ELF-1 (cell line): ENCODE data around the gene ATP9B.
A peak's percentile ranks its signal among the peaks of the same experiment; 100 is the strongest.
"Not testable (repeated sequence)": the region's sequence is repeated elsewhere in the genome, so short reads cannot be mapped to it uniquely, and the experiment has no call there.

Experiments
- DNase-seq: peaks from one replicate; pipeline ENCODE4 v3.0.0-alpha.2; 2016; ENCODE audit warnings: low read depth, low spot score

The ATP9B gene

DNA sequence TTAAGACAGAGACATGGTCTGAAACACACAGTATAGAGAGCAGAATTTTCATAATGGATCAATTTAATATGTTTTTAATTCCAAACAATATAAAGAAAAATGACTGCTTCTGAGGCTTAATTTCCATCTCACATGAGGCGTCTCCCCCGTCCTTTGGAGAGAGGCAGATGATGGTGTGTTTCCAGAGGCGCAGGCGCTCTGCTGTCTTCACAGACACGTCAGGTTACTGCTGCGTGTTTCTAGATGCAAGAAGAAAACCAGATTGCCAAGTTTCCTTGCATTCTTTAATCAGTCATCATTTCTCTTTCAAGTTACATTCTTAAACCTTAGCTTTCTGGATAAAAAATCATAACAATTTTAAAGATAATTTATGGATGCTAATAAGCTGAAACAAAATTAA lies 160.2 kb downstream of the ATP9B start:
- no peak for DNase-seq

- DNase-seq, result no peak
Measured at GRCh38 chr18:79234438-79234837, 165.2 kb downstream of the ATP9B start.

DNA sequence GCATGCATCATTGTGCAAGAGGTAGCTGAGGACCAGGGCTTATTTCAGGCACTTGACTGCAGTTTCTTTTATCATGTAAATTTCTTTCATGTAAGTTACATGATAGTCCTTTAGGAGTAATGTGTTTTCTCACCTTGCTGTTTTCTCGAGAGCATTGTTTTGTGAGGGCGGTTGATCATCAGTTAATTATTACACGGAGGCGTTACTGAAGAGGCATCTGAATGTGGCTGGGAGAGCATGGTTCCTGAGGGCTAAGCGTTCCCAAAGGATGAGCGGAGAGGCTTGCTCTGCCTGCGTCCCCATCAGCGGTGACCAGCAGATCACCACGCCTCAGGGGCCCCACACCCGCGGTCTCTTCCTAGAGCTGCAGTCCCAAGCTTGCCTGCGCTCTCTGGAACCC lies 170.4 kb downstream of the ATP9B start:
- DNase-seq, result no peak

GRCh38 chr18:79241755-79242154 lies 172.6 kb downstream of the ATP9B start:
- no peak for DNase-seq

GRCh38 chr18:79242246-79242645 lies 173.1 kb downstream of the ATP9B start:
- DNase-seq, result no peak

GRCh38 chr18:79245517-79246001 lies 176.4 kb downstream of the ATP9B start:
- no peak for DNase-seq

DNA sequence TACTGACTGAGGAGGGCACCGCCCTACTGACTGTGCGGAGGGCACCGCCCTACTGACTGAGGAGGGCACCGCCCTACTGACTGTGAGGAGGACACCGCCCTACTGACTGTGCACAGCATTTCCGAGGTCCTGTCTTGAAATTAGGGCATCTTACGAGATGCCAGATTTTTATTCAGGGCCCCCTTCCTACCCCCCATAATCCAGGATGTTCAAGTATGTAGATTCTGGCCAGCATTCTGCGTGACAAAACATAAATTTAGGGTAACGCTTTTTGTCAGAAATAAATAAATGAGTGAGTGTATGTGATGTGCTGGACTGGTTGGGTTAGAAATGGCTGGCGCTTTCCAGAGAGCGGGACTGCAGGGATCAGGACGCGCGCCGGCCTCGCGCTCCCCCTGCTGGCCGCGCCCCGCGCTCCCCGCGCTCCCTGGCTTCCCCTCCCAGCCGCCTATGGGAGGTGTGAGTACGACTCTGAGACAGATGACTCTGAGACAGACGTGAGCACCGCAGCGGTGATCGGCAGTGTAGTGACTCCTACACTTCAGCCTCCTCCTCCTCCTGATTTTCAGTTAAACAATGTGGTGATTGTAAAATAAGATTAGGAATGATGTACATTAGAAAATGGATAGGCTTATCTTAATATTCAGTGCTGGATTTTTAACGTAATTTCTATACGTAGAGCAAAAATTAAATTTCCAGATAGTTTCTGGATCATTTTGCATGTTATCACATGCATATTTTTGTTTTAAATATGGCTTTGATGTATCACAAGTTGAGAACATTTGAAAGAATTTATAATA lies 177.3 kb downstream of the ATP9B start:
- peak; percentile 94 for DNase-seq

- no peak for DNase-seq
Measured at GRCh38 chr18:79248495-79249060, 179.4 kb downstream of the ATP9B start.

DNA sequence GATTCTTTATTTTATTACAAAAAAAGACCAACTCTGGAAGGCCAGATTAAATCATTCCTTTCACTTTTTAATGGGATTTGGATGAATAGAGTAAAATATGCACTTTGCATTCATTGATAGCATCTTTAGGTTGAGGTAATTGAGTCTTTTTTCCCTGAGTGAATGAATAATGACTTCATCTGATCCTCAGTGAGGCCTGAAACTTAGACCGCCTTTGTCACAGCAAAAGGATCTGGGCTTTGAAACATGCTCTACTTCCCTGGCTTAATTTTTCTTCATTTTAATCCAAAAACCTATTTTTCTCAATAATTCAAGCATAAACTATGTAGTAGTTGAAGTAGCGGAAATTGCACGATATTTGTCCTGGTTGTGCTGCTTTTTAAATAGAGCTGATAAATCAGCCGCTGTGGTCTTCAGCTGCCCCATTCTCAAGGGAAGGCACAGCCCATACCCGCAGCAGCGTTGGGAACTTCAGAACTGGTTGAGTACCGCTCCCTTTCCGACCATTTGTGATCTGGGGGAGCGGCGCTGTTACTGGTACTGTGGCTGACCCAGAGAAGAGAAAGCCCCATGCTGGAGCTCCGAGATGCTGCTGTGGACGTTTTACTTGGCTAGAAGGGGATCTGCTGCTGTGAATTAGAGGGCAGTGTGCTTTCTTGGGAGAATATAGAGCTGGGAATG lies 181.2 kb downstream of the ATP9B start:
- no peak for DNase-seq

GRCh38 chr18:79251021-79251420 lies 181.8 kb downstream of the ATP9B start:
- DNase-seq, result no peak

DNA sequence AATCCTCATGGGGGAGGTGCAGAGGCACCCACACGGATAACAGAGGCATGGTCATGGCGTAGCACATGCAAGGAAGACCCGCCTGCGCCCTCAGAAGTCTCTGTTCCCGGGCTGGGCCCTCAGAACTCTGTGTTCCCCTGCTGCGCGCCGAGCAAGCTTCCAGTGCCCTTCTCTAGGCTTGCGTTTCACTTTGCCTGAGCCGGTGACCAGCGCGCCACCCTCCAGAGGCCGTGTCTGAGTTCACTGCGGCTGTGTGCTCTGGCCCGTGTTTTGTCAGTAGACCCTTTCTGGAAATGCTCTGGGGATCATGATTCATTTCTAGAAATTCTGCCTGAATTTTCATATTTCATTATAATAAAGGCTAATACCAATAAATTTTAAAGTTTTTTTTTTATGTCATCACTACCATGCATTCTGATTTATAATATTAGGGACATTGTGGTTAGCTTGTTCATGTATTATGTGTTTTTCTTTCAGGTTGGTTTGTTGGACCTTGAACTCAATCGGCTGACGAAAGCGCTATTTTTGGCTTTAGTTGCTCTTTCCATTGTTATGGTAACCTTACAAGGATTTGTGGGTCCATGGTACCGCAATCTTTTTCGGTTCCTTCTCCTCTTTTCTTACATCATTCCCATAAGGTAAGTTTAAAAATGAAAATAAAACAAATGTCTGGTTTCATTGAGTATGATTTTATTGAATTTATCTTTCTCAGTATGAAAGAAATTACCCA lies 183.9 kb downstream of the ATP9B start:
- no peak for DNase-seq

DNA sequence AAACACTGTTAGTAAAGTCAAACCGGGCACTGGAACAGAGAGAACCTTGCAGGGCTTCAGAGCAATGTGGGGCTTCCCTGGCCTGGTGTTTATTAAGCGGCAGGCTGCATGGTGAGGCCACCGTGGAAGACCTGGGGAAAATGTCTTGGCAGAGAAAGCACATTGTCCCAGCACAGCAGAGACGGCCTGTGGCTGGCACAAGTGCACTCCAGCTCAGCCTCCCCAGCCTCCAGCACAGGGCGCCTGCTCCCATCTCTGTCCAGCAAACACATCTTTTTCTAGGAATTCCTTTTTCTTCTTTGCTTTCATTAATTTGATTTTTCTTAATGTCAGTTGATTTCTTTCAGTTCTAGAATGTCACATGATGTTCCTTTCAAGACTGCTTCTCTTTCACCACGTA lies 188.3 kb downstream of the ATP9B start:
- DNase-seq, result no peak

DNA sequence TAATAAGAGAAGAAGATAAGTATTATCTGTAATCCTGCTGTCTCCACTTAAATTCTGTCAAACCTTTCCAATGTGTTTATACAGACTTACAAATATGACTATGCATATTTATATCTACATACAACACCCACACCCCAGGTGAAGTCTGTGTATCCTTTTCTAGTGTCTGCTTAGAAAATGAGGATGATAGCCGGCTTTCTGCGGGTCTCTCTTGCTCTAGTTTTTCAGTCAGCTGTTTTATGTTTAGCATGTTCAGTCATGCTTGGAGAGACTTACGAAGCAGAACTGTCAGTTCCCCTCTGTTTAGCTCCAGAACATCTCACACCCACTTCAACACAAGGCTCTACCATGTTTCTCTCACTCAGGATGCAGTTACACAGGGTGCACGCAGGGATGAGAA lies 189.3 kb downstream of the ATP9B start:
- no peak for DNase-seq

DNA sequence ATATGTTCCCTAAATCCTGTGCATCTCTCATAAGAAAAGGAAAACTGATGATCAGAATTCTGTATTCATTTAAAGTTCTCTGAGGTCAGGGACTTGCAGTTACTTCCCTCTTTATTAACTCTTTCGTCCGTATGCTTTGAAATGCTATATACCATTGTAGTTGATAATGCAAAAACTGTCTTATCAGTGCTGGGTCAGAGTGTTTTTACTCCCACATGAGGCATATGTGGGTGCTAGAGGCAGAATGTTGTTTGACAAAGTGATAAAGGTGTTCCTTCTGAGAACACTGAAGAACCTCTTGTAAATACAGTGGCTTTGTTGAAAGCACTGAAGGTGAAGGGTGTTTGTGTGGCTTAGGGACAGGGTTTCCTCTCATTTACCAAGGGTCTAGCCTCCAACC lies 190.0 kb downstream of the ATP9B start:
- no peak for DNase-seq

DNA sequence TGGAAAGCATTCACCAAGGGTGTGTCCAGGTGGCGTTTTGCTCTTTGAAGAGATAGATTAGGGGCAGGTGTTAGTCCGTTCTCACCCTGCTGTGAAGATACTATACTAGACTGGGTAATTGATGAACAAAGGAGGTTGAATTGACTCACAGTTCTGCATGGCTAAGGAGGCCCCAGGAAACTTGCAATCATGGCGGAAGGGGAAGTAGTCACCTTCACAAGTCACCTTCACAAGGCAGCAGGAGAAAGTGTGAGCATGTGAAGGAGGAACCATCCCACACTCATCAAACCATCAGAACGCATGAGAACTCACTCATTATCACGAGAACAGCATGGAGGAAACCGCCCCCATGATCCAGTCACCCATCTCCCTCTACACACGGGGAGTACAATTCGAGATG lies 190.8 kb downstream of the ATP9B start:
- no peak for DNase-seq

DNA sequence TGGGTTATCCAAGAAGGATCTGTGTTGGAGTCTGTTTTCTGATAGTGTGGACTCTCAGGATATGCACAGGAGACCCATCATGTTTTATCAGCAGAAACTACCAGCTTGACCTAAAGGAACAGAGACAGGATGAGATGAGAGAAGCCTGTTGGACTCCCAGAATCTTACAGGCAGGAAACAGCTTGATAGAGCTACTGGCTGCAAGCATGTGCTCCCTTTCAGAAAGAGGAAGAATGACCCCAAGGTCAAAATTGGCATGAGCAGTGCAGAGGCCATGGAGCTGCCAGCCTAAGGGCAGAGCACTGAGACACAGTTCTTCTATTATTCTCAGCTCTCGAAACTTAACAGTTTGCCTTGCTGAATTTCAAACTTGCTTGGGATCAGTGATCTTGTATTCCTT lies 191.3 kb downstream of the ATP9B start:
- no peak for DNase-seq

GRCh38 chr18:79265068-79265467 lies 195.9 kb downstream of the ATP9B start:
- not testable (repeated sequence) for DNase-seq

- DNase-seq, result not testable (repeated sequence)
Measured at GRCh38 chr18:79271812-79272211, 202.6 kb downstream of the ATP9B start.

DNA sequence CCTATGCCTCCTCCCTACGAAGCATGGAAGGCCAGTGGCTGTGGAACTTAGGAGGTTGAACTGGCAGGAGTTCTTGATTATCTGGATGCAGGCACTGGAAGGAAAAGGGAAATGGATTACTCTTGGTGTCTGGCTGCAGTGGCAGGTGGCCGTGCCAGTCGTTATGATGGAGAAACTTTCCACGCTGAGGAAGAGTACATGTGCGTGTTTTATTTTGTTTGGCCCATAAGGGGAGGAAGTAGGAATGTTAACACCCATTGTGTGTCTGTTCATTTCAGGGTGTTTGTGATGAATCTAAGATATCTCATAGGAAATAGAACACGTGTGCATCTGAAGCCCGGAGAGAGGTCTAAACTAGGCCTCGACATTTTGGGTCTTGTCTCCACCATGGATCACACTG lies 203.7 kb downstream of the ATP9B start:
- no peak for DNase-seq

DNA sequence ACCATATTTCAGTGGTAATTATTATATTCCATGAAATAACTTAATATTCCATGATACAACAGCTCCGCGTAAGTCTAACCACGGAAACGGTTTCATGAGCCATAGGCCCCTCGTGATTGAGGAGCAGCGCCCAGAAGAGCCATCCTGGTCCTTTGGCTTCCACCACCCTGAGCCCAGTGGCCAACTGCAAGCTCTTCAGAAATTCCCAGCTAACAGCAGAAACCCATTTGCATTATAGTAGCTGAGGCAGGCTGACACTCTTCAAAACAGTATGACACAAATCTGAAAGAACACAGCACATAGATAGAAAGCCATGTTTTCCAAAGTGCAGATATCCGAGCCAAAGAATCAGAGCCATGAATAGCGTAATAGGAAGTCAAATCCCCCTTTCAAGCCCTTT lies 205.6 kb downstream of the ATP9B start:
- no peak for DNase-seq

- no peak for DNase-seq
Measured at GRCh38 chr18:79275461-79275860, 206.3 kb downstream of the ATP9B start.

- no peak for DNase-seq
Measured at GRCh38 chr18:79275992-79276391, 206.8 kb downstream of the ATP9B start.
